Thyroid gland (tissue), 4 donors: ENCODE results near the gene RBM4B. TPM values are rescaled to one million over a fixed set of nuclear protein-coding genes. Genes with fewer than 3 reads are reported as not detected.

Experiments used
- DNase-seq, 2 donors: peaks; one replicate each; pipeline ENCODE4 v3.0.0-alpha.2; 2019
- H3K27ac ChIP-seq, 3 donors: fragments of 200-600 bp; sonication (generic); 1 replicate in 2 of 3; 2 replicates in 1 of 3; pipeline ENCODE4 v1.5.1; 2016 to 2019; ENCODE audit warnings: mild to moderate bottlenecking in 1 of 3, moderate library complexity in 1 of 3
- H3K27me3 ChIP-seq: fragments of 200-600 bp; sonication (generic); one replicate; pipeline ENCODE4 v1.5.1; 2019
- H3K36me3 ChIP-seq, 2 donors: fragments of 200-600 bp; sonication (generic); one replicate each; pipeline ENCODE4 v1.5.1; 2016 to 2019
- H3K4me1 ChIP-seq, 2 donors: fragments of 200-600 bp; sonication (generic); one replicate each; pipeline ENCODE4 v1.5.1; 2017 to 2019
- H3K4me3 ChIP-seq, 3 donors: fragments of 200-600 bp; sonication (generic); replicated peaks in 1 of 3; 1 replicate in 2 of 3; 2 replicates in 1 of 3; pipeline ENCODE4 v1.5.1; 2016; ENCODE audit warnings: mild to moderate bottlenecking in 1 of 3
- H3K9me3 ChIP-seq: fragments of 200-600 bp; sonication (generic); one replicate; pipeline ENCODE4 v1.5.1; 2017
- CTCF ChIP-seq, 6 experiments: fragments of 200-600 bp in 3 of 6; fragments of 450-650 bp in 3 of 6; sonication (generic) in 3 of 6; IDR thresholded peaks; one replicate each; pipeline ENCODE4 v1.5.1; 2016 to 2019; ENCODE audit warnings: antibody characterized with exemption in 6 of 6, mild to moderate bottlenecking in 2 of 6, inconsistent platforms in 1 of 6, moderate library complexity in 1 of 6
- POLR2A ChIP-seq, 2 donors: fragments of 450-650 bp; IDR thresholded peaks; one replicate each; pipeline ENCODE4 v1.6.1; 2017; ENCODE audit warnings: antibody characterized with exemption in 2 of 2, mild to moderate bottlenecking in 2 of 2, moderate library complexity in 1 of 2
- WGBS, 2 donors: methylation state at CpG; one replicate each; pipeline ENCODE4 v1.1.5; 2017; 5-methylcytosine and 5-hydroxymethylcytosine counted together
- intact Hi-C: fragments of 100-400 bp; cut with DNase I; formaldehyde crosslinking; loops from one replicate; pipeline ENCODE4 v1.15.1; 2023
- total RNA-seq, 4 donors: library from RNA; depleted of rRNA; stranded (reverse); fragments of >200 nt; gene quantifications; one replicate each; pipeline ENCODE4 v1.2.3, GENCODE V29; 2016

The RBM4B gene
- total RNA-seq, 4 donors from 2014 or later, result 16.6 to 24.7 (median 24.2) TPM

GRCh38 chr11:66628061-66628603, 49.6 kb downstream of the RBM4B start:
- Histone ChIP-seq H3K9me3 (no peaks in the 10 kb centered on the region), H3K36me3 (peaks cover 36 to 42% of the 10 kb centered on the region in 2 donors), H3K4me1 (peaks cover 0 to 6% of the 10 kb centered on the region in 2 donors), H3K4me3 (no peak overlapping the region), H3K27me3 (no peaks in the 10 kb centered on the region), H3K27ac (no peak overlapping the region)
- WGBS, 2 donors, result 90 to 96% methylated on average over 7 of the region's 7 CpGs
- TF ChIP-seq POLR2A (IDR thresholded peaks at IDR 0.05), result no peak
- intact Hi-C loops, result no loop called here
- no peak for DNase-seq

GRCh38 chr11:66626926-66627325, 50.8 kb downstream of the RBM4B start:
- H3K27me3 ChIP-seq, result no peaks in the 10 kb centered on the region
- intact Hi-C loops, result no loop called here
- peaks cover 10 to 18% of the 10 kb centered on the region in 2 donors for H3K4me1 ChIP-seq
- H3K4me3 ChIP-seq, result no peak overlapping the region
- peaks cover 36 to 42% of the 10 kb centered on the region in 2 donors for H3K36me3 ChIP-seq
- H3K27ac ChIP-seq, result no peak overlapping the region
- 81 to 93% methylated on average over 7 of the region's 7 CpGs for WGBS, 2 donors
- DNase-seq, result no peak
- no peaks in the 10 kb centered on the region for H3K9me3 ChIP-seq
- no peak for TF ChIP-seq POLR2A (IDR thresholded peaks at IDR 0.05)
- TF ChIP-seq CTCF (IDR thresholded peaks at IDR 0.05), result no peak

GRCh38 chr11:66626382-66626781, 51.3 kb downstream of the RBM4B start:
- H3K36me3 ChIP-seq, result peaks cover 36 to 42% of the 10 kb centered on the region in 2 donors
- intact Hi-C loops, result no loop called here
- TF ChIP-seq POLR2A (IDR thresholded peaks at IDR 0.05) (no peak), CTCF (IDR thresholded peaks at IDR 0.05) (no peak)
- no peak overlapping the region for H3K4me3 ChIP-seq
- no peak for DNase-seq
- 97% methylated on average over 25 of the region's 25 CpGs for WGBS, 2 donors
- H3K27ac ChIP-seq, result no peak overlapping the region
- no peaks in the 10 kb centered on the region for H3K9me3 ChIP-seq
- no peaks in the 10 kb centered on the region for H3K27me3 ChIP-seq
- peaks cover 15 to 23% of the 10 kb centered on the region in 2 donors for H3K4me1 ChIP-seq

GRCh38 chr11:66625752-66626149, 51.9 kb downstream of the RBM4B start:
- no peak for TF ChIP-seq CTCF (IDR thresholded peaks at IDR 0.05)
- TF ChIP-seq POLR2A (IDR thresholded peaks at IDR 0.05), result no peak
- H3K4me3 ChIP-seq, result no peak overlapping the region
- no peaks in the 10 kb centered on the region for H3K27me3 ChIP-seq
- no peak overlapping the region for H3K27ac ChIP-seq
- WGBS, 2 donors, result 94 to 97% methylated on average over 8 of the region's 9 CpGs
- DNase-seq, result no peak
- no peaks in the 10 kb centered on the region for H3K9me3 ChIP-seq
- intact Hi-C loops, result no loop called here
- peaks cover 21 to 28% of the 10 kb centered on the region in 2 donors for H3K4me1 ChIP-seq
- H3K36me3 ChIP-seq, result peaks cover 36 to 42% of the 10 kb centered on the region in 2 donors

- peaks cover 26 to 34% of the 10 kb centered on the region in 2 donors for H3K4me1 ChIP-seq
- peaks cover 36 to 42% of the 10 kb centered on the region in 2 donors for H3K36me3 ChIP-seq
- 97 to 99% methylated on average over 12 to 15 of the region's 26 CpGs for WGBS, 2 donors
- intact Hi-C loops, result no loop called here
- H3K27me3 ChIP-seq, result no peaks in the 10 kb centered on the region
- H3K4me3 ChIP-seq, result no peak overlapping the region
- H3K9me3 ChIP-seq, result no peaks in the 10 kb centered on the region
- DNase-seq, result no peak
- H3K27ac ChIP-seq, result no peak overlapping the region
- TF ChIP-seq CTCF (IDR thresholded peaks at IDR 0.05) (no peak), POLR2A (IDR thresholded peaks at IDR 0.05) (no peak)
Observed at GRCh38 chr11:66625041-66625751, 52.5 kb downstream of the RBM4B start.
